OCI-LY7 (cell line): ENCODE results near the gene SPATA6L.

Experiments used
- CTCF ChIP-seq: fragments of 200-600 bp; sonication (generic); conservative IDR thresholded peaks from 2 replicates; pipeline ENCODE4 v1.5.1; 2014; ENCODE audit warnings: mild to moderate bottlenecking, antibody characterized with exemption, low read length, moderate library complexity, mixed read lengths
- EZH2phosphoT487 ChIP-seq: fragments of 200-600 bp; sonication (generic); IDR thresholded peaks from 2 replicates; pipeline ENCODE4 v1.6.1; 2018; ENCODE audit warnings: low read depth, borderline replicate concordance, mild to moderate bottlenecking, mixed run types, antibody characterized with exemption, low read length, moderate library complexity, mixed read lengths

DNA sequence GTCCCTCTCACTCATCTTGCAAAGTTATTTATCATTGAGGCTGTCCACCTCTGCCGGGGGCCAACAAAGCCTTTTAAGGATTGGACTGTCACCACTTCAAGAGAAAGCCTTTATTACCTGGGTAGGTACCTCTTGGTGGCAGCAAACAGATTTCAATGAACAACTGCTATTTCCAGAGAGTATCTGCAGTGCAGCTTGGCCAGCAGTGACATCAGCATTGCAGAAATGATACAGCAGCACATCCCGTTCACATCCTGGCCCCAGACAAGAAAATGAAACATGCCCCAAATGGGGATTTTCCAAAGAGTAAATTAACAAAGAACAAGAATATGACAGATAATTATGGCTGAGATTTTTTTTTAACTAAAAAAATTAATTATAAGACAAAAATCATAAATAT is 2.3 kb upstream of the SPATA6L start:
- TF ChIP-seq CTCF: no peak
- TF ChIP-seq EZH2phosphoT487: no peak
